Posterior cingulate gyrus (tissue), 11 donors: Measurements from ENCODE around the gene NKX1-1.
"Not testable (repeated sequence)": the region's sequence is repeated elsewhere in the genome, so short reads cannot be mapped to it uniquely, and the experiment has no call there.

Source experiments
- DNase-seq, 10 donors: peaks; one replicate each; pipeline versions ENCODE4 v3.0.0 to v3.0.0-alpha.2; 2020 to 2021; ENCODE audit warnings: mixed read lengths in 3 of 10
- intact Hi-C: fragments of 100-400 bp; cut with DNase I; formaldehyde crosslinking; loops from one replicate; pipeline ENCODE4 v1.15.1; 2023

The NKX1-1 gene

GRCh38 chr4:1395389-1395820, 10.8 kb downstream of the NKX1-1 start:
- intact Hi-C loops = not testable (repeated sequence)
- peak in 4 of 10 donors; percentile 9 to 41 (median 32) for DNase-seq

- peak in 4 of 10 donors; percentile 9 to 55 (median 26) for DNase-seq
- intact Hi-C loops = not testable (repeated sequence)
Observed at GRCh38 chr4:1394554-1395388, 11.5 kb downstream of the NKX1-1 start.

GRCh38 chr4:1393866-1394265, 12.4 kb downstream of the NKX1-1 start:
- peak in 6 of 10 donors; percentile 1 to 55 (median 18) for DNase-seq
- intact Hi-C loops = no loop called here

GRCh38 chr4:1393363-1393762, 12.9 kb downstream of the NKX1-1 start:
- DNase-seq = peak in 1 of 10 donors; percentile 38
- intact Hi-C loops = not testable (repeated sequence)

GRCh38 chr4:1385373-1386340, 20.6 kb downstream of the NKX1-1 start:
- intact Hi-C loops = no loop called here
- DNase-seq = peak in 5 of 10 donors; percentile 3 to 67 (median 33)

GRCh38 chr4:1384675-1385372, 21.4 kb downstream of the NKX1-1 start:
- DNase-seq = peak in 5 of 10 donors; percentile 3 to 76 (median 41)
- intact Hi-C loops = no loop called here

- intact Hi-C loops = no loop called here
- DNase-seq = peak in 5 of 10 donors; percentile 3 to 79 (median 69)
Observed at GRCh38 chr4:1383728-1384591, 22.3 kb downstream of the NKX1-1 start.

- peak in 5 of 10 donors; percentile 3 to 71 (median 50) for DNase-seq
- intact Hi-C loops = no loop called here
Observed at GRCh38 chr4:1382776-1383727, 23.2 kb downstream of the NKX1-1 start.

- DNase-seq = peak in 5 of 10 donors; percentile 3 to 80 (median 60)
- intact Hi-C loops = no loop called here
Observed at GRCh38 chr4:1381944-1382541, 24.2 kb downstream of the NKX1-1 start.

- intact Hi-C loops = no loop called here
- peak in 5 of 10 donors; percentile 4 to 72 (median 54) for DNase-seq
Observed at GRCh38 chr4:1381181-1381621, 25.0 kb downstream of the NKX1-1 start.

GRCh38 chr4:1380368-1381151, 25.7 kb downstream of the NKX1-1 start:
- intact Hi-C loops = no loop called here
- peak in 5 of 10 donors; percentile 0 to 75 (median 62) for DNase-seq

- intact Hi-C loops = no loop called here
- DNase-seq = peak in 4 of 10 donors; percentile 17 to 74 (median 40)
Observed at GRCh38 chr4:1379801-1380331, 26.4 kb downstream of the NKX1-1 start.

- peak in 4 of 10 donors; percentile 3 to 72 (median 60) for DNase-seq
- intact Hi-C loops = no loop called here
Observed at GRCh38 chr4:1379351-1379781, 26.9 kb downstream of the NKX1-1 start.

GRCh38 chr4:1378559-1379231, 27.5 kb downstream of the NKX1-1 start:
- intact Hi-C loops = no loop called here
- peak in 6 of 10 donors; percentile 4 to 81 (median 41) for DNase-seq

GRCh38 chr4:1377606-1378261, 28.5 kb downstream of the NKX1-1 start:
- DNase-seq = peak in 6 of 10 donors; percentile 4 to 76 (median 31)
- intact Hi-C loops = no loop called here
